Activated CD8-positive, alpha-beta memory T cell treated with anti-CD3 and anti-CD28 coated beads, Interleukin-2, amount 10 ng/mL, durations not matched to agents 7 days and 5 days (primary cell): ENCODE measurements around the gene PCDH12. TPM values are rescaled to one million over a fixed set of nuclear protein-coding genes. Genes with fewer than 3 reads are reported as not detected.

Experiments
- ATAC-seq: fragments of 150-1000 bp; cut with Tn5 transposase; one replicate; pipeline ENCODE4 v1.10.0; 2021; ENCODE audit warnings: moderate library complexity
- CTCF ChIA-PET: fragments of 350-600 bp; sonication (Branson Sonifier 250); formaldehyde crosslinking; loops from one replicate; lab custom pipeline; 2021; ENCODE audit warnings: antibody characterized with exemption; lab: Charles Lee
- DNase-seq: peaks from one replicate; pipeline ENCODE4 v3.0.0-alpha.2; 2020
- H3K27ac Mint-ChIP-seq: one replicate; pipeline ENCODE4 v1.8.0; 2021; ENCODE audit warnings: mild to moderate bottlenecking, mixed read lengths
- H3K27me3 Mint-ChIP-seq: one replicate; pipeline ENCODE4 v1.8.0; 2021; ENCODE audit warnings: mixed read lengths
- H3K36me3 Mint-ChIP-seq: one replicate; pipeline ENCODE4 v1.8.0; 2021; ENCODE audit warnings: mild to moderate bottlenecking, mixed read lengths
- H3K4me1 Mint-ChIP-seq: one replicate; pipeline ENCODE4 v1.8.0; 2021; ENCODE audit warnings: mixed read lengths
- H3K4me3 Mint-ChIP-seq: one replicate; pipeline ENCODE4 v1.8.0; 2021; ENCODE audit warnings: mild to moderate bottlenecking, moderate library complexity, mixed read lengths
- H3K9me3 Mint-ChIP-seq: one replicate; pipeline ENCODE4 v1.8.0; 2022; ENCODE audit warnings: low read depth, mixed read lengths
- total RNA-seq, 2 experiments: library from RNA; stranded (reverse); gene quantifications; one replicate each; pipeline ENCODE4 v1.2.3, GENCODE V29; 2021

PCDH12 gene
- total RNA-seq, 2 experiments from 2014 or later: 0.12 to 0.19 TPM

GRCh38 chr5:141909212-141909611 is 48.8 kb downstream of the PCDH12 start:
- Mint-ChIP-seq H3K27ac (no peak overlapping the region), H3K9me3 (no peaks in the 10 kb centered on the region), H3K4me3 (no peak overlapping the region), H3K36me3 (no peaks in the 10 kb centered on the region), H3K27me3 (peaks cover 30% of the 10 kb centered on the region), H3K4me1 (peaks cover 5% of the 10 kb centered on the region)
- no peak for DNase-seq
- CTCF ChIA-PET: interaction anchor here (2.7 kb wide), 1 partner anchor 51 kb away, joined by 9 read pairs; no protein-coding TSS in a partner anchor
- ATAC-seq: no peak

DNA sequence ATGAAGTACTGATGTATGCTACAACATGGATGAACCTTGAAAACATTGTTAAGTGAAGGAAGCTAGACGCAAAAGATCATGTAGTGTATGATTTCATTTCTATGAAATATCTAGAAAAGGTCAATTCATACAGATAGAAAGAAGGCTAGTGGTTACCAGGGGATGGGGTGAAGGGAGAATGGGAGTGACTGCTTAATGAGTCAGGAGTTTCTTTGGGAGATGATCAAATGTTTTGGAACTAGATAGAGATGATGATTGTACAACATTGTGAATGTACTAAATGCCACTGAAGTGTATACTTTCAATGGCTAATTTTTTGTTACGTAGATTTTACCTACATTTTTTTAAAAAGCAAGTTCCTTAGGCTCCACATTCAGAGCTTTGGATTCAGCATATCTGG is 49.2 kb downstream of the PCDH12 start:
- peaks cover 28% of the 10 kb centered on the region for H3K27me3 Mint-ChIP-seq

DNA sequence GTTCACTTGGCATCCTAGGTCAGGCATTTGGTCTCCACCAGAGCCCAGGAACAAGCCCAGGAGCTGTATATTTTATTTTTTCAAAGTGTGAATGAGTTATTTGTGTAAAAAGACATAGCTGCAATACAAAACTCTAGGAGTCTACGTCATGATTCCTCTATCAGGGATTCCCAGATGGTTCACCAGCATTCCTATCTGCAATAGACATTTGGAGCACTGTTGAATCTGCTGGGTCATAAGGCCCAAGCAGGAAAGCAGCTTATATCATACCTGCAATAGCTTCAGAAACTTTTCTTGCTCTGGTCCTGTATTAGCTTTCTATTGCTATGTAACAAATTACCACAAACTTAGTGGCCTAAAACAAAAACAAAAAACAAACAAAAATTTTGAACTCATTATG is 51.0 kb downstream of the PCDH12 start:
- ATAC-seq (no peak), DNase-seq (no peak)
- no peaks in the 10 kb centered on the region for H3K4me1 Mint-ChIP-seq
- no peaks in the 10 kb centered on the region for H3K36me3 Mint-ChIP-seq
- no peaks in the 10 kb centered on the region for H3K9me3 Mint-ChIP-seq
- peaks cover 26% of the 10 kb centered on the region for H3K27me3 Mint-ChIP-seq
- H3K4me3 Mint-ChIP-seq: no peak overlapping the region
- no peak overlapping the region for H3K27ac Mint-ChIP-seq
- CTCF ChIA-PET: interaction anchor here (0.7 to 1.2 kb wide), 2 partner anchors 215 to 224 kb away, joined by 3 to 5 read pairs; no protein-coding TSS in a partner anchor

More for the DNA sequence above, 49.2 kb downstream of the PCDH12 start:
- Mint-ChIP-seq H3K36me3 (no peaks in the 10 kb centered on the region), H3K4me3 (no peak overlapping the region), H3K4me1 (peaks cover 5% of the 10 kb centered on the region), H3K9me3 (no peaks in the 10 kb centered on the region), H3K27ac (no peak overlapping the region)
- DNase-seq (no peak), ATAC-seq (no peak)
- CTCF ChIA-PET: interaction anchor here (2.7 kb wide), 1 partner anchor 52 kb away, joined by 9 read pairs; no protein-coding TSS in a partner anchor

DNA sequence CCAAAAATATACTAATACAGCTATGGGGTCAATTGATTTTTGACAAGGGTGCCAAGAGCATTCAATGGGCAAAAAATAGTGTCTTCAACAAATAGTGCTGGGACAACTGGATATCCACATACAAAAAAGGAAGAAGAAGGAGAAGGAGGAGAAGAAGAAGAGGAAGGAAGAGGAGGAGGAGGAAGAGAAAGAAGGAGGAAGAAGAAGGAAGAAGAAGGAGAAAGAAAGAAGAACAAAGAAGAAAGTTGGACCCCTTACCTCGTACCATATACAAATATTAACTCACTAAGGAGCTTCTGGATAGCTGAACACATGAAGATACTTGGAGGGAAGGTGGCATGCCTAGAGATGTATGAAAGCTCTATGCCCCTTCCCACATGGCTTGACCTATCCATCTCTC is 51.5 kb downstream of the PCDH12 start:
- CTCF ChIA-PET: interaction anchor here (0.7 to 1.4 kb wide), 4 partner anchors 28 to 749 kb away, joined by 3 to 5 read pairs (median 4); partner anchors contain the start of gene PCDH1
- Mint-ChIP-seq H3K4me3 (no peak overlapping the region), H3K9me3 (no peaks in the 10 kb centered on the region), H3K27me3 (peaks cover 29% of the 10 kb centered on the region), H3K36me3 (no peaks in the 10 kb centered on the region), H3K4me1 (no peaks in the 10 kb centered on the region), H3K27ac (no peak overlapping the region)
- DNase-seq: no peak
- no peak for ATAC-seq

DNA sequence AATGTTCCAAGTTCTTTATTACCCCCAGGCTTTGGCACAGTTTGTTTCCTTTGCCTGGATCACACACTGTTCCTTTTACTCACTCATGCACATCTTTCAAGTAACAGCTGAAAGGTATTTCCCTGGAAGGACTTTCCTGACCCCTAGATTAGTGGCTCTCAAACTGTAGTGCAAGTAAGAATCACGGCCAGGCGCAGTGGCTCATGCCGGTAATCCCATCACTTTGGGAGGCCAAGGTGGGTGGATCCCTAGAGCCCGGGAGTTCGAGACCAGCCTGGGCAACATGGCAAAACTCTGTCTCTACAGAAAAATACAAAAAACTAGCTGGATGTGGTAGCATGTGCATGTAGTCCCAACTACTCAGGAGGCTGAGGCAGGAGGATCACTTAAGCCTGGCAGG is 53.5 kb downstream of the PCDH12 start:
- no peak for ATAC-seq
- Mint-ChIP-seq H3K4me1 (no peaks in the 10 kb centered on the region), H3K9me3 (no peaks in the 10 kb centered on the region), H3K27me3 (peaks cover 32% of the 10 kb centered on the region), H3K27ac (no peak overlapping the region), H3K36me3 (no peaks in the 10 kb centered on the region), H3K4me3 (no peak overlapping the region)
- CTCF ChIA-PET: interaction anchor here (1.1 kb wide), 1 partner anchor 12 kb away, joined by 4 read pairs; no protein-coding TSS in a partner anchor
- no peak for DNase-seq

GRCh38 chr5:141903261-141903660 is 54.7 kb downstream of the PCDH12 start:
- no peak for DNase-seq
- Mint-ChIP-seq H3K27ac (no peak overlapping the region), H3K4me3 (no peak overlapping the region), H3K36me3 (no peaks in the 10 kb centered on the region), H3K4me1 (no peaks in the 10 kb centered on the region), H3K9me3 (no peaks in the 10 kb centered on the region), H3K27me3 (peaks cover 32% of the 10 kb centered on the region)
- CTCF ChIA-PET: no interaction called here
- no peak for ATAC-seq

- no peaks in the 10 kb centered on the region for H3K9me3 Mint-ChIP-seq
- no peak overlapping the region for H3K4me3 Mint-ChIP-seq
- no peak for ATAC-seq
- CTCF ChIA-PET: no interaction called here
- peaks cover 30% of the 10 kb centered on the region for H3K27me3 Mint-ChIP-seq
- no peaks in the 10 kb centered on the region for H3K36me3 Mint-ChIP-seq
- no peak for DNase-seq
- no peaks in the 10 kb centered on the region for H3K4me1 Mint-ChIP-seq
- H3K27ac Mint-ChIP-seq: no peak overlapping the region
Observed at GRCh38 chr5:141902015-141902814, 55.8 kb downstream of the PCDH12 start.

DNA sequence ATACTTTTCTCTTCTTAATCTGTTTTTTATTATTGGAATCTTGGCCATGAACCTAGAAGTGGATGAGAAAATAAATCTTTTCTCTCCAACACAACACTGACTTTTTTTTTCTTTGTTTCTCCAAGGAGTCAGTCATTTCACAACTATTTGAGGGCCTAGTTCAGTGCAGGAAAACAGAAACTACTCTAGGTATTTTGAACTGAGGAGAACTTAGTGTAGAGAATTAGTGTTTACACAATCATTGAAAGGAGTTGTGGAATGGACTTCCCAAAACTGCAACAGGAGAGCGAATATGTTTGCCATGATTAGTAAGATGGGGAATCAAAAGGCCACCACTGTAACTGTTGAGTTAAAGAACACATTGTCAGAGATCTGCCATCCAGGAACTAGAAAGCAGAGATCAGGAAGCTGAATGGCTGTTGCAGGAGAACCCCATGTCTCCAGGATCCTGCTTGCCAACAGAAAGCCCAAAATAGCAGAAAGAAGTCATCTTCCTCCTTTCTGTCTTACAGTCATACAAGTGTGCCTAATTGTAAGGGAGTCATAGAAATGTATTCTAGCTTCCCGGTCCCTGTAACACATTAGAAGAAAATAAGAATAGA is 59.5 kb downstream of the PCDH12 start:
- no peak overlapping the region for H3K4me3 Mint-ChIP-seq
- H3K4me1 Mint-ChIP-seq: no peaks in the 10 kb centered on the region
- CTCF ChIA-PET: interaction anchor here (1.0 kb wide), 1 partner anchor 19 kb away, joined by 3 read pairs; no protein-coding TSS in a partner anchor
- no peaks in the 10 kb centered on the region for H3K36me3 Mint-ChIP-seq
- ATAC-seq (no peak), DNase-seq (no peak)
- H3K27ac Mint-ChIP-seq: no peak overlapping the region
- peaks cover 36% of the 10 kb centered on the region for H3K27me3 Mint-ChIP-seq
- H3K9me3 Mint-ChIP-seq: no peaks in the 10 kb centered on the region

DNA sequence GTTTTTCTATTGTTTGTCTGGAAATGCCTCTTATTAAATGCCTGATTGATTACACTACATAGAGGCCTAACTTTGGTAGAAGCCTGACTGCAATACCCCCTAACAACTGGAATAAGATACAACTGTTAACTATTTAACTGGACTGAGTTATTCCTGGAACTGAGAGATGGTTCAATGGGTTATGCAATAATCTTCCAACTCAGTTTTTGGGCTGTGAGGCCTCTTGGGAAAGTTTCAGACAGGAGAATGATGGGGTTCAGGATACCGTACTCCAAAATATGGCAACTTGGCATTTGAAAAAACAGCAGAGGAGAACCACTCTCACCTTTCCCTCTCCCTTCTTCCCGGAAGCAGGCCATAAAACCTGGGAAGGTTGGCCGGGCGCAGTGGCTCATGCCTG is 60.6 kb downstream of the PCDH12 start:
- no peaks in the 10 kb centered on the region for H3K4me1 Mint-ChIP-seq
- H3K4me3 Mint-ChIP-seq: no peak overlapping the region
- no peaks in the 10 kb centered on the region for H3K36me3 Mint-ChIP-seq
- no peaks in the 10 kb centered on the region for H3K9me3 Mint-ChIP-seq
- peaks cover 26% of the 10 kb centered on the region for H3K27me3 Mint-ChIP-seq
- no peak for DNase-seq
- H3K27ac Mint-ChIP-seq: no peak overlapping the region
- CTCF ChIA-PET: interaction anchor here (1.5 kb wide), 1 partner anchor 16 kb away, joined by 3 read pairs; no protein-coding TSS in a partner anchor
- ATAC-seq: no peak

Other genes with a start within 250 kb of the PCDH12 start
- not detected for gene PCDH1, start 79.8 kb downstream of the PCDH12 start, total RNA-seq
- 10 to 100 TPM; 65.4 to 68.7 TPM for gene DELE1, start 34.3 kb downstream of the PCDH12 start, total RNA-seq
- gene RNF14, start 10.9 kb upstream of the PCDH12 start, total RNA-seq: 10 to 100 TPM; 23.8 to 28.2 TPM
- gene GNPDA1, start 54.8 kb upstream of the PCDH12 start, total RNA-seq: 10 to 100 TPM in 1 of 2 experiments, 1 to 10 TPM in 1; 7.7 to 10.0 TPM
- gene NDFIP1, start 150.6 kb upstream of the PCDH12 start, total RNA-seq: 10 to 100 TPM; 28.5 to 31.7 TPM